ENCODE measurements around the gene GTF2H2C. TPM values are rescaled to one million over a fixed set of nuclear protein-coding genes. Genes with fewer than 3 reads are reported as not detected.
"Not testable (repeated sequence)": the region's sequence is repeated elsewhere in the genome, so short reads cannot be mapped to it uniquely, and the experiment has no call there.

Gene GTF2H2C
- total RNA-seq, 4 donors from 2014 or later, result 10.8 to 20.3 (median 19.2) TPM

DNA sequence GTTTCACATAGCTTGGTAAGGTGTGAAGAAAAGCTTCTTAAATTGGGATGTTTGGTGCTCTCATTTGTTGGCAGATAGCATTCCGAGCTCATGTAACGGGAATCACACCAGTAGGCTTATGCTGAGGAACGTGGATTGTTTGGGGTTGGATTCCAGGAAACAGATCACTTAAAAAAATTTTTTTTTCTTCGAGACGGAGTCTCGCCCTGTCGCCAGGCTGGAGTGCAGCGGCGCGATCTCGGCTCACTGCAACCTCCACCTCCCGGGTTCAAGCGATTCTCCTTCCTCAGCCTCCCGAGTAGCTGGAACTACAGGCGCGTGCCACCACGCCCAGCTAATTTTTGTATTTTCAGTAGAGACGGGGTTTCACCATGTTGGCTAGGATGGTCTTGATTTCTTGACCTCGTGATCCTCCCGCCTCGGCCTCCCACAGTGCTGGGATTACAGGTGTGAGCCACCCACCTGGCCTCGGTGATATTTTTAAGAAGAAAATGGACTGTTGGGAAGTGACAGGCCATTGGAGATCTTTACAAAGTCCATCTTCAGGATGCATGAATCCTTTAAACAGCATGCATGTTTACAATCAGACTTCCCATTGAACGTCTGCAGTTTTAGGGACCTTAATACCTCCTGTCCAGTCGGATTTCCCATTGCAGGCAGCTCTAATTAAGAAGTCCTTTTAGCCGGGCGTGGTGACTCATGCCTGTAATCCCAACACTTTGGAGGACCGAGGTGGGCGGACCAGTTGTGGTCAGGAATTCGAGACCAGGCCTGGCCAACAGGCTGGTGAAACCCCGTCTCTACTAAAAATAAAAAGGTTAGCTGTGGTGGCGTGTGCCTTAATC, 818 bp downstream of the GTF2H2C start:
- not testable (repeated sequence) for H3K9me3 ChIP-seq; H3K36me3 ChIP-seq; H3K27me3 ChIP-seq; H3K27ac ChIP-seq; DNase-seq (ENCODE audit: low spot score in 2 of 2); H3K4me1 ChIP-seq
- 48 to 59% methylated on average over 20 to 22 of the region's 31 CpGs for WGBS, 2 donors
- H3K4me3 ChIP-seq, result peak overlapping the region; percentile 14 to 44 (median 26)

GRCh38 chr5:69566172-69566571, 6.2 kb downstream of the GTF2H2C start:
- not testable (repeated sequence) for H3K36me3 ChIP-seq; DNase-seq (ENCODE audit: low spot score in 2 of 2); H3K9me3 ChIP-seq; H3K27ac ChIP-seq; H3K4me3 ChIP-seq; H3K27me3 ChIP-seq; H3K4me1 ChIP-seq
- 83 to 87% methylated on average over 2 of the region's 2 CpGs for WGBS, 2 donors

- H3K27ac ChIP-seq; H3K4me1 ChIP-seq; H3K4me3 ChIP-seq; DNase-seq (ENCODE audit: low spot score in 2 of 2); H3K27me3 ChIP-seq; H3K9me3 ChIP-seq; H3K36me3 ChIP-seq: not testable (repeated sequence)
- 70 to 82% methylated on average over 1 of the region's 2 CpGs for WGBS, 2 donors
Observed at GRCh38 chr5:69568072-69568471, 8.1 kb downstream of the GTF2H2C start.

DNA sequence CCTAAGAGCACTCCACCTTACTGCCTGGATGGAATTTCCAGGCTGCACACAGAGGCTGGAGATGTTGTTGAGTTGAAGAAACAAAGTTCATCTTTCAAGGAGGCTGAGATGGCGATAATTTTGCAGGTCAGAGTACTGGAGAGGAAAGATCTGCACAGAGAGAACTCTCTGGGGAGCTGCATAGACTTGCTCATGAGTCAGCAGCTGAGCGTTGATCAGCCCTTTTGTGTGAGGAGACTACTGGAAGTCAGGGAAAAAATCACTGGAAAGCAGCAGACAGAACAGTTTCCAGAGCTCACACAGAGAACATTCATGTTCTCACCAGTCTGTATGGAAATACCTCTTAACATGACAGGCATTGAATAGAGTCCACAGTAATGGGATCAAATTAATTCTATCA, 23.4 kb downstream of the GTF2H2C start:
- no CpG with 5 or more reads among the region's 2 CpGs for WGBS, 2 donors

GRCh38 chr5:69596114-69596840, 36.3 kb downstream of the GTF2H2C start:
- H3K9me3 ChIP-seq; H3K4me3 ChIP-seq; H3K27ac ChIP-seq; H3K4me1 ChIP-seq; DNase-seq (ENCODE audit: low spot score in 2 of 2); H3K27me3 ChIP-seq; H3K36me3 ChIP-seq: not testable (repeated sequence)
- 73% methylated on average over 2 of the region's 7 CpGs; no CpG with 5 or more reads in 1 of the 2 donors for WGBS, 2 donors

More for the DNA sequence above, 23.4 kb downstream of the GTF2H2C start:
- H3K27me3 ChIP-seq; DNase-seq (ENCODE audit: low spot score in 2 of 2); H3K4me3 ChIP-seq; H3K4me1 ChIP-seq; H3K27ac ChIP-seq; H3K9me3 ChIP-seq; H3K36me3 ChIP-seq: not testable (repeated sequence)

DNA sequence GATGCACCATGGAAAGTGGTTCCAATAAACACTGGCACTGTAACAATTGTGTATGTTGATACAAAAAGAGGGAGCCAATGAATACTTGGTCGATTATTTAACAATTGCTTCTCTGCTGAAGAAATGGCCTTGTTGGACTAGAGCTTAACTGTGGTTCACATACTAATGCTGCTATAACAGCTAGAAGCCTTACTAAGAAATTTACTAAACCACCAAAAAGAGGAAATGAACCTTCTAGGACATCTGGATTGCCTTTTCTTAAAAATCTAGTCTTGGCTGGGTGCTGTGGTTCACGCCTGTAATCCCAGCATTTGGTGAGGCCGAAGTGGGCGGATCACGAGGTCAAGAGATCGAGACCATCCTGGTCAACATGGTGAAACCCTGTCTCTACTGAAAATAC, 42.0 kb downstream of the GTF2H2C start:
- not testable (repeated sequence) for H3K9me3 ChIP-seq; H3K36me3 ChIP-seq; DNase-seq (ENCODE audit: low spot score in 2 of 2); H3K4me1 ChIP-seq; H3K27me3 ChIP-seq; H3K27ac ChIP-seq; H3K4me3 ChIP-seq
- WGBS, 2 donors, result 90% methylated on average over 2 of the region's 6 CpGs; no CpG with 5 or more reads in 1 of the 2 donors

- not testable (repeated sequence) for H3K36me3 ChIP-seq; DNase-seq (ENCODE audit: low spot score in 2 of 2); H3K9me3 ChIP-seq; H3K27me3 ChIP-seq; H3K27ac ChIP-seq; H3K4me3 ChIP-seq; H3K4me1 ChIP-seq
- 62 to 78% methylated on average over 3 of the region's 6 CpGs for WGBS, 2 donors
Observed at GRCh38 chr5:69606839-69607238, 46.8 kb downstream of the GTF2H2C start.

DNA sequence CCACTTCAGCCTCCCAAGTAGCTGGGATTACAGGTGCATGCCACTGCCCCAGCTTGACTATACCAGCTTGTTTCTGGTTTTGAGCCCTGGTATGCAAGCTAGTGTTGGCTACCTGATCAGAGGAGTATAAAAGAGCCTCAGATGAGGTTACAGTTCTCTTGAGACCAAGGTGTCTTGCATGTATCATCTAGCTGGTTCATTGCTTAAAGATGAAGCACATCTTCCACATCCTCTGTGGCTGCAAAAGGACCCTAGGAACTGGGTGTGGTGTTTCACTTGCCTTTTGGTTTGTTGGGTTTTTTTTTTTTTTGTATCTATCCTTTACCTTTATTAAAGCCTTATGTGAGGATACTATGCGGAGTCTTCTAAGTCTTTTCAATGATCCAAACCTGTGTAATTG, 47.8 kb downstream of the GTF2H2C start:
- not testable (repeated sequence) for H3K27me3 ChIP-seq; DNase-seq (ENCODE audit: low spot score in 2 of 2); H3K4me1 ChIP-seq; H3K4me3 ChIP-seq; H3K36me3 ChIP-seq; H3K27ac ChIP-seq; H3K9me3 ChIP-seq
- no CpG with 5 or more reads among the region's 1 CpG for WGBS, 2 donors

- not testable (repeated sequence) for H3K36me3 ChIP-seq; H3K9me3 ChIP-seq; H3K4me3 ChIP-seq; H3K4me1 ChIP-seq; DNase-seq (ENCODE audit: low spot score in 2 of 2); H3K27me3 ChIP-seq; H3K27ac ChIP-seq
- no CpG with 5 or more reads among the region's 6 CpGs for WGBS, 2 donors
Observed at GRCh38 chr5:69608861-69609496, 49.0 kb downstream of the GTF2H2C start.

- not testable (repeated sequence) for H3K27me3 ChIP-seq; H3K27ac ChIP-seq; H3K4me1 ChIP-seq; DNase-seq (ENCODE audit: low spot score in 2 of 2); H3K9me3 ChIP-seq; H3K4me3 ChIP-seq; H3K36me3 ChIP-seq
- no CpG with 5 or more reads among the region's 7 CpGs for WGBS, 2 donors
Observed at GRCh38 chr5:69614843-69615242, 54.9 kb downstream of the GTF2H2C start.

DNA sequence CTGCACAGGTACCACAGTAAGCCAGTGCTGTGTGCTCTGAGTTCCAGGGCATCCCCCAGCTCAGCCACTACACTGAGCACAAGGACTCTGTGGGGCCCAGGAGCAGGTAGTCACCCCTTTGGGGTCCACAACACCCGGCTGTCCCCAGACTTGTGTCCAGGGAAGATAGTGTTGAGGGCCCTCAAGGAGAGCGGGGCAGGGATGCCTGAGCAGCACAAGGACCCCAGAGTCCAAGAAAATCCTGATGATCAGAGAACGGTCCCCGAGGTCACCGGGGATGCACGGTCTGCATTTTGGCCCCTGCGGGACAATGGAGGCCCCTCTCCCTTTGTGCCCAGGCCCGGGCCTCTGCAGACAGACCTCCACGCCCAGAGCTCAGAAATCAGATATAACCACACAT, 71.9 kb downstream of the GTF2H2C start:
- not testable (repeated sequence) for H3K9me3 ChIP-seq; H3K4me3 ChIP-seq; H3K27ac ChIP-seq; H3K36me3 ChIP-seq; H3K27me3 ChIP-seq; H3K4me1 ChIP-seq; DNase-seq (ENCODE audit: low spot score in 2 of 2)
- 100% methylated on average over 4 to 7 of the region's 9 CpGs for WGBS, 2 donors
